NCI-H1092 treated with DMSO at 0.1 percent for 48 hours (cell line): ENCODE data around the gene AVL9.
"Not testable (repeated sequence)": the region's sequence is repeated elsewhere in the genome, so short reads cannot be mapped to it uniquely, and the experiment has no call there.

Source experiments
- DNase-seq: peaks from one replicate; lab custom pipeline; 2025; lab: John Stamatoyannopoulos, UW

The AVL9 gene

GRCh38 chr7:32495298-32496051 lies at the start of gene AVL9:
TSS of gene AVL9 (plus strand) at chr7:32495489. CDS start at chr7:32495710, 221 bp downstream.
- DNase-seq, result peak; percentile 96

GRCh38 chr7:32447218-32447617 lies 48.1 kb upstream of the AVL9 start:
- no peak for DNase-seq

- no peak for DNase-seq
Observed at GRCh38 chr7:32453341-32454011, 41.8 kb upstream of the AVL9 start.

GRCh38 chr7:32458025-32458424 lies 37.3 kb upstream of the AVL9 start:
- no peak for DNase-seq

GRCh38 chr7:32459788-32460187 lies 35.5 kb upstream of the AVL9 start:
- DNase-seq, result no peak

- no peak for DNase-seq
Observed at GRCh38 chr7:32461484-32461883, 33.8 kb upstream of the AVL9 start.

GRCh38 chr7:32462451-32462850 lies 32.8 kb upstream of the AVL9 start:
- no peak for DNase-seq

GRCh38 chr7:32462977-32463376 lies 32.3 kb upstream of the AVL9 start:
- DNase-seq, result no peak

- not testable (repeated sequence) for DNase-seq
Observed at GRCh38 chr7:32464641-32465416, 30.5 kb upstream of the AVL9 start.

GRCh38 chr7:32470004-32470403 lies 25.3 kb upstream of the AVL9 start:
- DNase-seq, result not testable (repeated sequence)

- no peak for DNase-seq
Observed at GRCh38 chr7:32470871-32471270, 24.4 kb upstream of the AVL9 start.

GRCh38 chr7:32472015-32472414 lies 23.3 kb upstream of the AVL9 start:
- no peak for DNase-seq

- no peak for DNase-seq
Observed at GRCh38 chr7:32474008-32474407, 21.3 kb upstream of the AVL9 start.

- DNase-seq, result no peak
Observed at GRCh38 chr7:32476816-32477648, 18.3 kb upstream of the AVL9 start.

GRCh38 chr7:32477649-32477980 lies 17.7 kb upstream of the AVL9 start:
- no peak for DNase-seq

GRCh38 chr7:32479574-32480200 lies 15.6 kb upstream of the AVL9 start:
- peak; percentile 59 for DNase-seq

- no peak for DNase-seq
Observed at GRCh38 chr7:32481176-32481575, 14.1 kb upstream of the AVL9 start.

GRCh38 chr7:32481921-32482320 lies 13.4 kb upstream of the AVL9 start:
- DNase-seq, result no peak

GRCh38 chr7:32489788-32490126 lies 5.5 kb upstream of the AVL9 start:
- DNase-seq, result no peak

- peak; percentile 96 for DNase-seq
Observed at GRCh38 chr7:32490127-32490796, 5.0 kb upstream of the AVL9 start, which contains the start of gene LSM5. TSS of gene LSM5 (minus strand) at chr7:32490380. CDS start at chr7:32490365, 15 bp downstream.

GRCh38 chr7:32494946-32495297 lies 367 bp upstream of the AVL9 start:
- no peak for DNase-seq
